ENCODE measurements around the gene ASRGL1. TPM values are rescaled to one million over a fixed set of nuclear protein-coding genes. Genes with fewer than 3 reads are reported as not detected.

ASRGL1 gene
- total RNA-seq, 2 experiments from 2014 or later: 9.2 to 10.2 TPM

DNA sequence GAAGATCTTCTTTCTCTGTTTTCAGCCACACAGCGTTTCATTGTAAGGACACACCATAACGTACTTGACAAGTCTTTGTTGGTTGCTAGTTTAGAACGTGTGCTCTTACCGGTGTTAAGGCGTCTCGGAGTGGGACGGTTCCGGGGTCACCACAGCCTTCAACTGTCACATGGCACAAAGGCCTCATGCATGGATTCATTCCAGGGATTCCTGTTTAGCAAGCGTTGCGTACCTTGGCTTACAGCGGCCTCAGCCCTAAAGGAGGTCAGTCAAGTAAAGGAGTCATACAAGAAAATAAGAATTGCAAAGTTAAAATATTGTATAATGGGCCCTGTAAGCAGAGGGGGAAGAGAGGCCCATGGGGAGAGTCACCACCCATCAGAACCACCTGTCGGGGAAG is 79.3 kb downstream of the ASRGL1 start:
- H3K9me2 ChIP-seq (ENCODE audit: insufficient read depth, low read length): no peaks in the 10 kb centered on the region
- intact Hi-C loops (cut with micrococcal nuclease; ENCODE audit: unreplicated experiment): no loop called here
- TF ChIP-seq, protein P1, sequence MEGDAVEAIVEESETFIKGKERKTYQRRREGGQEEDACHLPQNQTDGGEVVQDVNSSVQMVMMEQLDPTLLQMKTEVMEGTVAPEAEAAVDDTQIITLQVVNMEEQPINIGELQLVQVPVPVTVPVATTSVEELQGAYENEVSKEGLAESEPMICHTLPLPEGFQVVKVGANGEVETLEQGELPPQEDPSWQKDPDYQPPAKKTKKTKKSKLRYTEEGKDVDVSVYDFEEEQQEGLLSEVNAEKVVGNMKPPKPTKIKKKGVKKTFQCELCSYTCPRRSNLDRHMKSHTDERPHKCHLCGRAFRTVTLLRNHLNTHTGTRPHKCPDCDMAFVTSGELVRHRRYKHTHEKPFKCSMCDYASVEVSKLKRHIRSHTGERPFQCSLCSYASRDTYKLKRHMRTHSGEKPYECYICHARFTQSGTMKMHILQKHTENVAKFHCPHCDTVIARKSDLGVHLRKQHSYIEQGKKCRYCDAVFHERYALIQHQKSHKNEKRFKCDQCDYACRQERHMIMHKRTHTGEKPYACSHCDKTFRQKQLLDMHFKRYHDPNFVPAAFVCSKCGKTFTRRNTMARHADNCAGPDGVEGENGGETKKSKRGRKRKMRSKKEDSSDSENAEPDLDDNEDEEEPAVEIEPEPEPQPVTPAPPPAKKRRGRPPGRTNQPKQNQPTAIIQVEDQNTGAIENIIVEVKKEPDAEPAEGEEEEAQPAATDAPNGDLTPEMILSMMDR (conservative IDR thresholded peaks at IDR 0.05; ENCODE audit: low read length): no peak
- TF ChIP-seq EZH2phosphoT487 (IDR thresholded peaks at IDR 0.05; ENCODE audit: borderline replicate concordance, low read depth, low read length): no peak
- H2AFZ ChIP-seq (ENCODE audit: low read length): no peak overlapping the region
- no peak overlapping the region for H3K4me2 ChIP-seq (ENCODE audit: low read length)
- H3K36me3 ChIP-seq (ENCODE audit: insufficient read depth, low read length): no peaks in the 10 kb centered on the region
- H4K20me1 ChIP-seq (ENCODE audit: insufficient read depth, low read length): no peaks in the 10 kb centered on the region
- no TSS peak for BruUV-seq (replicated peaks)
- ChIA-PET POLR2A (no interaction called here), CTCF (ENCODE audit: unreplicated experiment) (no interaction called here)
- H3K79me2 ChIP-seq (ENCODE audit: insufficient read depth, low read depth, low read length): no peaks in the 10 kb centered on the region
- H3K9me3 ChIP-seq (ENCODE audit: low read length): no peaks in the 10 kb centered on the region
- no peak overlapping the region for H3K27ac ChIP-seq (ENCODE audit: low read depth, low read length, poor library complexity, severe bottlenecking)
- DNase-seq (ENCODE audit: low spot score): no peak
- no peaks in the 10 kb centered on the region for H3K4me1 ChIP-seq (ENCODE audit: insufficient read depth, low read length, poor library complexity, severe bottlenecking)
- H3K4me3 ChIP-seq (ENCODE audit: low read depth, low read length, poor library complexity, severe bottlenecking): no peak overlapping the region

DNA sequence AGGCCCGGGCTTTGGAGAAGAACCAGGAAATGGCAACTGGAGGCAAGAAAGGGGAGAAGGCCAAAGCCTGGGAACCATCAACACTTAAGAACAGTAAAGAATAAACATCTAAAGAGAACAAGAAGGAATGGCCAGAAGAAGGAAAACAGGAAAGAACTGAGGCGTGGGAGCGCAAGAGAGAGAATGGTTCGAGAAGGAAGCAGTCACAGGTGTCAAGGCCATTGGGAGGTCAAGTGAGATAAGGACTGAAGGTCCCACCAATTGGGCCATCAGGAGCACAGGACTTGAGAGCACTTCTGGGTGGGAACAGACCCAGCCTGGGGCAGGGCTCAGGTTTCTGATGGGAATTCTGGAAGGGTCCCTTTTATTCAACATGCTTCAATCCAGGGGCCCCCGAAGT is 80.9 kb downstream of the ASRGL1 start:
- Histone ChIP-seq H4K20me1 (ENCODE audit: insufficient read depth, low read length) (no peaks in the 10 kb centered on the region), H3K9me3 (ENCODE audit: low read length) (no peaks in the 10 kb centered on the region), H3K4me1 (ENCODE audit: insufficient read depth, low read length, poor library complexity, severe bottlenecking) (no peaks in the 10 kb centered on the region), H3K79me2 (ENCODE audit: insufficient read depth, low read depth, low read length) (no peaks in the 10 kb centered on the region), H3K27ac (ENCODE audit: low read depth, low read length, poor library complexity, severe bottlenecking) (no peak overlapping the region), H3K9me2 (ENCODE audit: insufficient read depth, low read length) (no peaks in the 10 kb centered on the region), H3K4me2 (ENCODE audit: low read length) (no peak overlapping the region), H2AFZ (ENCODE audit: low read length) (no peak overlapping the region), H3K36me3 (ENCODE audit: insufficient read depth, low read length) (no peaks in the 10 kb centered on the region), H3K4me3 (ENCODE audit: low read depth, low read length, poor library complexity, severe bottlenecking) (no peak overlapping the region)
- no peak for DNase-seq (ENCODE audit: low spot score)
- ChIA-PET CTCF (ENCODE audit: unreplicated experiment) (no interaction called here), POLR2A (no interaction called here)
- intact Hi-C loops (cut with micrococcal nuclease; ENCODE audit: unreplicated experiment): no loop called here
- BruUV-seq (replicated peaks): no TSS peak
- TF ChIP-seq EZH2phosphoT487 (IDR thresholded peaks at IDR 0.05; ENCODE audit: borderline replicate concordance, low read depth, low read length): no peak
- TF ChIP-seq, protein P1 (conservative IDR thresholded peaks at IDR 0.05; ENCODE audit: low read length): no peak

DNA sequence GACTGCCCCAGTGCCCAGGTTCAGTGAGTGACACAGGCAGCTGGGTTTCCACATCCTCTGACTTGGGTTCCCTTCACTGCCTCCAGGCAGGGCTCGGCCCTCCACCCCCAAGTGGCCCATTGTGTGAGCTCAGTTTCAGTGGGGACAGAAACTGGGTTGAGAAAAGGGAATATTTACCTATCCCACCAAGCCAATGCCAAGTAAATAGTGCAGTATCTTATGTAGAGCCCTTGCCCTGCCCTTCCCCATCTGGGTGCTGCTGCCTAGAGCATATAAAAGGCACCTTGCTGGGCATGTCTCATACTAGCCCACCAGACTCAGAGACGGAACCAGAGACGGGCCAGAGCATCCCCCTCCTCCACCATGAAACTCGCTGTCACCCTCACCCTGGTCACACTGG is 81.5 kb downstream of the ASRGL1 start, which contains the start of gene SCGB1A1:
Gene SCGB1A1, plus strand, starts transcription at position 301 of the 400 bp plus-strand sequence. Its CDS starts 63 bp downstream, at position 364.
- CTCF ChIA-PET (ENCODE audit: unreplicated experiment): no interaction called here

More for the DNA sequence above, 81.5 kb downstream of the ASRGL1 start, which contains the start of gene SCGB1A1:
- Histone ChIP-seq H4K20me1 (ENCODE audit: insufficient read depth, low read length) (no peaks in the 10 kb centered on the region), H3K9me3 (ENCODE audit: low read length) (no peaks in the 10 kb centered on the region), H3K4me2 (ENCODE audit: low read length) (no peak within 1 kb of the TSS), H3K27ac (ENCODE audit: low read depth, low read length, poor library complexity, severe bottlenecking) (no peak within 1 kb of the TSS), H3K79me2 (ENCODE audit: insufficient read depth, low read depth, low read length) (no peaks in the 10 kb centered on the region), H3K9me2 (ENCODE audit: insufficient read depth, low read length) (no peaks in the 10 kb centered on the region), H2AFZ (ENCODE audit: low read length) (no peak within 1 kb of the TSS), H3K36me3 (ENCODE audit: insufficient read depth, low read length) (no peaks in the 10 kb centered on the region), H3K4me1 (ENCODE audit: insufficient read depth, low read length, poor library complexity, severe bottlenecking) (no peaks in the 10 kb centered on the region), H3K4me3 (ENCODE audit: low read depth, low read length, poor library complexity, severe bottlenecking) (no peak within 1 kb of the TSS)
- no TSS peak for BruUV-seq (replicated peaks)
- intact Hi-C loops (cut with micrococcal nuclease; ENCODE audit: unreplicated experiment): no loop called here
- no peak for DNase-seq (ENCODE audit: low spot score)
- POLR2A ChIA-PET: no interaction called here
- TF ChIP-seq EZH2phosphoT487 (IDR thresholded peaks at IDR 0.05; ENCODE audit: borderline replicate concordance, low read depth, low read length): no peak
- TF ChIP-seq, protein P1 (conservative IDR thresholded peaks at IDR 0.05; ENCODE audit: low read length): no peak

Data from OCI-LY7 (cell line).